ENCODE measurements around the gene CCDC107. TPM values are rescaled to one million over a fixed set of nuclear protein-coding genes. Genes with fewer than 3 reads are reported as not detected.
"Not testable (repeated sequence)": the region's sequence is repeated elsewhere in the genome, so short reads cannot be mapped to it uniquely, and the experiment has no call there.

The CCDC107 gene, protein sequence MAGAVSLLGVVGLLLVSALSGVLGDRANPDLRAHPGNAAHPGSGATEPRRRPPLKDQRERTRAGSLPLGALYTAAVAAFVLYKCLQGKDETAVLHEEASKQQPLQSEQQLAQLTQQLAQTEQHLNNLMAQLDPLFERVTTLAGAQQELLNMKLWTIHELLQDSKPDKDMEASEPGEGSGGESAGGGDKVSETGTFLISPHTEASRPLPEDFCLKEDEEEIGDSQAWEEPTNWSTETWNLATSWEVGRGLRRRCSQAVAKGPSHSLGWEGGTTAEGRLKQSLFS
- polyA plus RNA-seq (2013, experiment 1 of 2): 9.9 TPM
- 12.9 TPM for polyA plus RNA-seq (2013, experiment 2 of 2)

DNA sequence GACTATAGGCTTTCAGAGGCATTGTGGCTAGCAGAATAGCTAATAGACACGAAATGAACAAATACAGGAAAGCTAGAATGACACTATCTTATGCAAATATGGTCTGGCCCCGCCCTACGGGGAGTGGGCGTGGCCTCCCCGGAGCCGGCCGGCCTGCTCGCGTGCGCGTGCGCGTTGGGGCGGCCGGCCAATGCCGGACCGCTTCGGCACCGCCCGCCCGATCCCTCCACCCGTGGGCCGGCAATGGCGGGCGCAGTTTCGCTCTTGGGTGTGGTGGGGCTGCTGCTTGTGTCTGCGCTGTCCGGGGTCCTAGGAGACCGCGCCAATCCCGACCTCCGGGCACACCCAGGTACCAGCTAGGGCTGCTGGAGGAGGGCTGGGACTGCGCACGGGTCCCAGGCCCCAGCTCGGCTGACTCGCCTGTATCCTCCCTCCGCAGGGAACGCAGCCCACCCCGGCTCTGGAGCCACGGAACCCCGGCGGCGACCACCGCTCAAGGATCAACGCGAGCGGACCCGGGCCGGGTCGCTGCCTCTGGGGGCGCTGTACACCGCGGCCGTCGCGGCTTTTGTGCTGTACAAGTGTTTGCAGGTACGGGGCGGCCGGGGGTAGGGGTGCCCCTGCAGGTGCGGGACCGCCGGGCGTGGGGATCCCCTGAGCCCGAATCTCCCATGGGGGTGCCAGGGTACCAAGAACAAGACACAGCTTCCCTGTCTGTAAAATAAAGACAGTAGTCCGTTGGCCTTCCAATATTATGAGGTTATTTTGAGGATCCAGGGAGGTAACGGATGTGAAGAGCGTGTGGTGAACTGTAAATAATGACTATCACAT, at the start of gene CCDC107:
Gene CCDC107, plus strand, starts transcription at position 156 of the 831 bp plus-strand sequence. Its CDS starts 88 bp downstream, at position 244.
- WGBS: under 1% methylated on average over 66 of the region's 67 CpGs

DNA sequence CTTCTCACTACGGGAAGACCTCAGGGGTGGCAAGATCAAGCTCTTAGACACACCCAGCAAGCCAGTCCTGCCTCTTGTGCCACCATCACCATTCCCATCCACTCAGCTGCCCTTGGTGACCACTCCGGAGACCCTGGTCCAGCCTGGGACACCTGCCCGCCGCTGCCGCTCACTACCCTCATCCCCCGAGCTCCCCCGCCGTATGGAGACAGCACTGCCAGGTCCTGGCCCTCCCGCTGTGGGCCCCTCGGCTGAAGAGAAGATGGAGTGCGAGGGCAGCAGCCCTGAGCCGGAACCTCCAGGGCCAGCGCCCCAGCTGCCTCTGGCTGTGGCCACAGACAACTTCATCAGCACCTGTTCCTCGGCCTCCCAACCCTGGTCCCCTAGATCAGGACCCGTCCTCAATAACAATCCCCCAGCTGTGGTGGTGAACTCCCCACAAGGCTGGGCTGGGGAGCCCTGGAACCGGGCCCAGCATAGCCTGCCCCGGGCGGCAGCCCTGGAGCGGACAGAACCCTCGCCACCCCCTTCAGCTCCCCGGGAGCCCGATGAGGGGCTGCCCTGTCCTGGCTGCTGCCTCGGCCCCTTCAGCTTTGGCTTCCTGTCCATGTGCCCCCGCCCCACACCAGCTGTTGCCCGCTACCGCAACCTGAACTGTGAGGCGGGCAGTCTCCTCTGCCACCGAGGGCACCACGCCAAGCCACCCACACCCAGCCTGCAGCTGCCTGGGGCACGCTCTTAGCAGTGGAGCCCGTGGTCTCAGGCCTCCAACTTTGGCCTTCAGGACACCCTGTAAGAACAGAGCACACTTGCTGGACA, 48.9 kb upstream of the CCDC107 start:
- H3K27me3 ChIP-seq (ENCODE audit: insufficient read depth, low read length): no peaks in the 10 kb centered on the region

More for the DNA sequence above, at the start of gene CCDC107:
- H3K9ac ChIP-seq (ENCODE audit: low read depth, low read length): peak within 1 kb of the TSS; percentile 98
- H3K36me3 ChIP-seq (ENCODE audit: insufficient read depth, low read length): peaks cover 33% of the 10 kb centered on the region
- peak within 1 kb of the TSS; percentile 94 for H3K4me3 ChIP-seq (ENCODE audit: low read length)
- H3K9me3 ChIP-seq (ENCODE audit: insufficient read depth, low read depth, low read length): no peaks in the 10 kb centered on the region
- H3K4me1 ChIP-seq (ENCODE audit: insufficient read depth, low read length): peaks cover 8% of the 10 kb centered on the region; the same call in 1 of the 2 replicates
- H3K27me3 ChIP-seq (ENCODE audit: insufficient read depth, low read length): 0 out of 2 replicates have a peak, but pooled peaks cover 5% of the 10 kb centered on the region
- H3K27ac ChIP-seq (ENCODE audit: low read depth, low read length): peak within 1 kb of the TSS; percentile 98

GRCh38 chr9:35609820-35610163, 48.3 kb upstream of the CCDC107 start:
- Histone ChIP-seq H3K9me3 (ENCODE audit: insufficient read depth, low read depth, low read length) (no peaks in the 10 kb centered on the region), H3K36me3 (ENCODE audit: insufficient read depth, low read length) (peaks cover 23% of the 10 kb centered on the region), H3K4me3 (ENCODE audit: low read length) (no peak overlapping the region), H3K27ac (ENCODE audit: low read depth, low read length) (no peak overlapping the region), H3K4me1 (ENCODE audit: insufficient read depth, low read length) (peaks cover 8% of the 10 kb centered on the region), H3K27me3 (ENCODE audit: insufficient read depth, low read length) (peaks cover 2% of the 10 kb centered on the region; the same call in 1 of the 2 replicates), H3K9ac (ENCODE audit: low read depth, low read length) (no peak overlapping the region)
- WGBS: 95% methylated on average over 13 of the region's 13 CpGs

More for the DNA sequence above, 48.9 kb upstream of the CCDC107 start:
- Histone ChIP-seq H3K36me3 (ENCODE audit: insufficient read depth, low read length) (peaks cover 23% of the 10 kb centered on the region), H3K4me1 (ENCODE audit: insufficient read depth, low read length) (peaks cover 8% of the 10 kb centered on the region), H3K27ac (ENCODE audit: low read depth, low read length) (no peak overlapping the region), H3K9ac (ENCODE audit: low read depth, low read length) (no peak overlapping the region), H3K9me3 (ENCODE audit: insufficient read depth, low read depth, low read length) (no peaks in the 10 kb centered on the region), H3K4me3 (ENCODE audit: low read length) (no peak overlapping the region)
- WGBS: 95% methylated on average over 31 of the region's 31 CpGs

DNA sequence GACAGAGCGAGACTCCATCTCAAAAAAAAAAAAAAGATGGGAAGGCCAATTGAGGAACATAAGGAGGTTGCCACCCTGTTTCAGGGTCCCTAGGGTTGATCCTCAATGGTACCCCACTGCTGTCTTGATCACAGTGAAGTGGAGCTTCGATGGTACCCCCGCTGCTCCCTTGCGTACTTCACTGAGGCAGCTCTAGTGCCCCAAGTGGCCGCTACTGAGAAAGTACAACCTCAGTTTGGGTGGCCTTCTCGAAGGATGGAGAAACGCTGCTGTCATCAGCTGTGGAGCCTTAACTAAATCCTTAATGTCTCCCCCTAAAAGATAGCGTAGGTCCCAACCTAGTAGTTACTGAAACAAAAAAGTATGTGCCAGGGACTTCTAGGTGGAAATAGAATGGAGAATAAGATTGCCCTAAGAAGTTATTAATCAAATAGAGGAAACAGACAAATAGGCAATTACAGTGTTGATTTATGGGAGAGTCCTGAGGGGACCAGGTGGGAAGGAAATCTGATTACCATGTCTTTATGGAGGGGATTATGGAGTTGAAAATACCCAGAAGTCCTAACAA, 46.8 kb upstream of the CCDC107 start:
- 28% methylated on average over 7 of the region's 8 CpGs for WGBS
- H3K36me3 ChIP-seq (ENCODE audit: insufficient read depth, low read length): peaks cover 23% of the 10 kb centered on the region
- H3K4me1 ChIP-seq (ENCODE audit: insufficient read depth, low read length): peaks cover 9% of the 10 kb centered on the region
- H3K9ac ChIP-seq (ENCODE audit: low read depth, low read length): no peak overlapping the region
- H3K27me3 ChIP-seq (ENCODE audit: insufficient read depth, low read length): peaks cover 17% of the 10 kb centered on the region
- H3K4me3 ChIP-seq (ENCODE audit: low read length): no peak overlapping the region
- no peaks in the 10 kb centered on the region for H3K9me3 ChIP-seq (ENCODE audit: insufficient read depth, low read depth, low read length)
- no peak overlapping the region for H3K27ac ChIP-seq (ENCODE audit: low read depth, low read length)

DNA sequence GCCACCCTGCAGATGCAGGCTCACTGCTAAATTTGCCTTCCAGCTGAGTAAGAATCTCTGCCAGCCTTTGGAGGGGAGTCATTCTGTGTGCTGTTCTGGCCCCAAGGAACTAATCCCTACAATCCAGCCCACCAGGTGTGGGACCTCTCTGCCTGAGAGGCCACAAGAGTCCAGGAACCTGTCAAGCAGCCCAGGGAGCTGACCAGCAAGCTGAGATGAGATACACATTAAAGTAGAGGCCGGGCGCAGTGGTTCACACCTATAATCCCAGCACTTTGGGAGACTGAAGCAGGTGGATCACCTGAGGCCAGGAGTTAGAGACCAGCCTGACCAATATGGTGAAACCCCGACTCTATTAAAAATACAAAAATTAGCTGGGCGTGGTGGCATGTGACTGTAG, 46.0 kb upstream of the CCDC107 start:
- Histone ChIP-seq H3K27me3 (ENCODE audit: insufficient read depth, low read length) (peaks cover 24% of the 10 kb centered on the region), H3K36me3 (ENCODE audit: insufficient read depth, low read length) (peaks cover 23% of the 10 kb centered on the region)
- WGBS: 95% methylated on average over 4 of the region's 4 CpGs
- H3K4me3 ChIP-seq (ENCODE audit: low read length); H3K4me1 ChIP-seq (ENCODE audit: insufficient read depth, low read length); H3K9ac ChIP-seq (ENCODE audit: low read depth, low read length); H3K9me3 ChIP-seq (ENCODE audit: insufficient read depth, low read depth, low read length); H3K27ac ChIP-seq (ENCODE audit: low read depth, low read length): not testable (repeated sequence)

DNA sequence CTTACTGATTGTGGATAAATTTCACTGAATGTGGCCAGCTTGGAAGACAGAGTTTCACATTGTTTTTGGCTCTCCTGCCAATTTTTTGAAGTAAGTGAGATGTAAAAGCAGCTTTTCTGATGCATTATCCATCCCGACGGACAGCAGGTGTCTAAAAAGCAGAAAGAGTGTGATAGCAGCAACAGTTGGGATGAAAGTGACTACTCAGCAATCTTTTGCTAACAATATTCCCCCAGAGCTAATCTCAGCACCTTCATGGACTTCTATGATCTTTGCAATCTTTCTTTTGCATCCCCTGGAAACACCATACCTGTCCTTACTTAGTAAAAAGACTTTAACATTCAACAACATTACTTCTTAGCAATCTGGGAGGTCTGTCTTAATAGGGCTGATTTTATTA, 45.2 kb upstream of the CCDC107 start:
- peaks cover 19% of the 10 kb centered on the region for H3K36me3 ChIP-seq (ENCODE audit: insufficient read depth, low read length)
- 0 out of 2 replicates have a peak, but pooled peaks cover 6% of the 10 kb centered on the region for H3K4me1 ChIP-seq (ENCODE audit: insufficient read depth, low read length)
- no peak overlapping the region for H3K27ac ChIP-seq (ENCODE audit: low read depth, low read length)
- no peak overlapping the region for H3K9ac ChIP-seq (ENCODE audit: low read depth, low read length)
- H3K27me3 ChIP-seq (ENCODE audit: insufficient read depth, low read length): peaks cover 32% of the 10 kb centered on the region
- WGBS: 98% methylated on average over 2 of the region's 2 CpGs
- H3K9me3 ChIP-seq (ENCODE audit: insufficient read depth, low read depth, low read length): no peaks in the 10 kb centered on the region
- H3K4me3 ChIP-seq (ENCODE audit: low read length): no peak overlapping the region

- no peaks in the 10 kb centered on the region for H3K9me3 ChIP-seq (ENCODE audit: insufficient read depth, low read depth, low read length)
- H3K27me3 ChIP-seq (ENCODE audit: insufficient read depth, low read length): peaks cover 46% of the 10 kb centered on the region
- 0 out of 2 replicates have a peak, but pooled peaks cover 6% of the 10 kb centered on the region for H3K4me1 ChIP-seq (ENCODE audit: insufficient read depth, low read length)
- H3K36me3 ChIP-seq (ENCODE audit: insufficient read depth, low read length): no peaks in the 10 kb centered on the region
- H3K27ac ChIP-seq (ENCODE audit: low read depth, low read length): no peak overlapping the region
- peak overlapping the region; percentile 69 for H3K4me3 ChIP-seq (ENCODE audit: low read length)
- H3K9ac ChIP-seq (ENCODE audit: low read depth, low read length): no peak overlapping the region
- 67% methylated on average over 17 of the region's 17 CpGs for WGBS
These were observed 42.0 kb upstream of the CCDC107 start for GRCh38 chr9:35615981-35616680.

GRCh38 chr9:35616681-35617459, 41.2 kb upstream of the CCDC107 start:
- no peaks in the 10 kb centered on the region for H3K9me3 ChIP-seq (ENCODE audit: insufficient read depth, low read depth, low read length)
- H3K4me3 ChIP-seq (ENCODE audit: low read length): peak overlapping the region; percentile 69
- 10% methylated on average over 51 of the region's 51 CpGs for WGBS
- H3K4me1 ChIP-seq (ENCODE audit: insufficient read depth, low read length): 0 out of 2 replicates have a peak, but pooled peaks cover 6% of the 10 kb centered on the region
- peak overlapping the region; percentile 54 for H3K9ac ChIP-seq (ENCODE audit: low read depth, low read length)
- H3K36me3 ChIP-seq (ENCODE audit: insufficient read depth, low read length): no peaks in the 10 kb centered on the region
- H3K27me3 ChIP-seq (ENCODE audit: insufficient read depth, low read length): peaks cover 46% of the 10 kb centered on the region
- no peak overlapping the region for H3K27ac ChIP-seq (ENCODE audit: low read depth, low read length)

- Histone ChIP-seq H3K27ac (ENCODE audit: low read depth, low read length) (no peak overlapping the region), H3K4me3 (ENCODE audit: low read length) (peak overlapping the region; percentile 69), H3K4me1 (ENCODE audit: insufficient read depth, low read length) (0 out of 2 replicates have a peak, but pooled peaks cover 6% of the 10 kb centered on the region), H3K27me3 (ENCODE audit: insufficient read depth, low read length) (peaks cover 46% of the 10 kb centered on the region), H3K36me3 (ENCODE audit: insufficient read depth, low read length) (no peaks in the 10 kb centered on the region), H3K9ac (ENCODE audit: low read depth, low read length) (peak overlapping the region; percentile 54), H3K9me3 (ENCODE audit: insufficient read depth, low read depth, low read length) (no peaks in the 10 kb centered on the region)
- WGBS: 71% methylated on average over 8 of the region's 8 CpGs
These were observed 40.5 kb upstream of the CCDC107 start for GRCh38 chr9:35617548-35617947.
